Type B pancreatic cell (in vitro differentiated cells): ENCODE data around the gene ACTA2. TPM values are rescaled to one million over a fixed set of nuclear protein-coding genes. Genes with fewer than 3 reads are reported as not detected.

ENCODE experiments used
- DNase-seq: peaks from one replicate; pipeline ENCODE4 v3.0.0; 2021; ENCODE audit warnings: mixed read lengths; ENCODE audit not compliant: unreplicated experiment; ENCODE audit errors: extremely low spot score
- H3K27ac Mint-ChIP-seq: 2 replicates; pipeline ENCODE4 v1.8.0; 2021; ENCODE audit warnings: mild to moderate bottlenecking, mixed read lengths
- H3K27me3 Mint-ChIP-seq: 2 replicates; pipeline ENCODE4 v1.8.0; 2021; ENCODE audit warnings: mixed read lengths
- H3K36me3 Mint-ChIP-seq: 2 replicates; pipeline ENCODE4 v1.8.0; 2021; ENCODE audit warnings: mixed read lengths
- H3K4me1 Mint-ChIP-seq: one replicate; pipeline ENCODE4 v1.8.0; 2021; ENCODE audit warnings: mixed read lengths; ENCODE audit not compliant: unreplicated experiment
- H3K4me3 Mint-ChIP-seq: 2 replicates; pipeline ENCODE4 v1.8.0; 2021; ENCODE audit warnings: mild to moderate bottlenecking, mixed read lengths
- H3K9me3 Mint-ChIP-seq: 2 replicates; pipeline ENCODE4 v1.8.0; 2021; ENCODE audit warnings: mixed read lengths
- total RNA-seq: library from RNA; stranded (reverse); gene quantifications from 2 replicates; pipeline ENCODE4 v1.2.1, GENCODE V29; 2021; ENCODE audit warnings: low replicate concordance
- TF ChIP-seq, protein P1 (sequence below): fragments of 200-600 bp; sonication (generic); conservative IDR thresholded peaks from 2 replicates; pipeline ENCODE4 v1.5.0; 2021; ENCODE audit warnings: antibody characterized with exemption, mild to moderate bottlenecking

The ACTA2 gene
- total RNA-seq, 1 donor from 2014 or later: 76.5 TPM

GRCh38 chr10:88990384-88991160 is 38.0 kb upstream of the ACTA2 start, which contains the start of gene FAS:
Gene FAS (plus strand): TSS chr10:88990798. CDS start chr10:88990877, 79 bp downstream.
- TF ChIP-seq, protein P1, sequence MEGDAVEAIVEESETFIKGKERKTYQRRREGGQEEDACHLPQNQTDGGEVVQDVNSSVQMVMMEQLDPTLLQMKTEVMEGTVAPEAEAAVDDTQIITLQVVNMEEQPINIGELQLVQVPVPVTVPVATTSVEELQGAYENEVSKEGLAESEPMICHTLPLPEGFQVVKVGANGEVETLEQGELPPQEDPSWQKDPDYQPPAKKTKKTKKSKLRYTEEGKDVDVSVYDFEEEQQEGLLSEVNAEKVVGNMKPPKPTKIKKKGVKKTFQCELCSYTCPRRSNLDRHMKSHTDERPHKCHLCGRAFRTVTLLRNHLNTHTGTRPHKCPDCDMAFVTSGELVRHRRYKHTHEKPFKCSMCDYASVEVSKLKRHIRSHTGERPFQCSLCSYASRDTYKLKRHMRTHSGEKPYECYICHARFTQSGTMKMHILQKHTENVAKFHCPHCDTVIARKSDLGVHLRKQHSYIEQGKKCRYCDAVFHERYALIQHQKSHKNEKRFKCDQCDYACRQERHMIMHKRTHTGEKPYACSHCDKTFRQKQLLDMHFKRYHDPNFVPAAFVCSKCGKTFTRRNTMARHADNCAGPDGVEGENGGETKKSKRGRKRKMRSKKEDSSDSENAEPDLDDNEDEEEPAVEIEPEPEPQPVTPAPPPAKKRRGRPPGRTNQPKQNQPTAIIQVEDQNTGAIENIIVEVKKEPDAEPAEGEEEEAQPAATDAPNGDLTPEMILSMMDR: no peak
- H3K4me1 Mint-ChIP-seq: peaks cover 26% of the 10 kb centered on the region
- no peaks in the 10 kb centered on the region for H3K9me3 Mint-ChIP-seq
- H3K4me3 Mint-ChIP-seq: peak within 1 kb of the TSS; percentile 98
- peak within 1 kb of the TSS; percentile 90 for H3K27ac Mint-ChIP-seq
- H3K36me3 Mint-ChIP-seq: no peaks in the 10 kb centered on the region
- H3K27me3 Mint-ChIP-seq: peaks cover 17% of the 10 kb centered on the region
- DNase-seq: peak; percentile 70

- Mint-ChIP-seq H3K4me3 (peak overlapping the region; percentile 98), H3K36me3 (no peaks in the 10 kb centered on the region), H3K27ac (peak overlapping the region; percentile 90), H3K9me3 (no peaks in the 10 kb centered on the region), H3K27me3 (peaks cover 17% of the 10 kb centered on the region), H3K4me1 (peaks cover 26% of the 10 kb centered on the region)
- TF ChIP-seq, protein P1: no peak
- no peak for DNase-seq
Measured at GRCh38 chr10:88989824-88990383, 37.3 kb upstream of the ACTA2 start.

GRCh38 chr10:88989423-88989822 is 36.9 kb upstream of the ACTA2 start:
- TF ChIP-seq, protein P1: no peak
- no peak for DNase-seq
- Mint-ChIP-seq H3K27me3 (peaks cover 17% of the 10 kb centered on the region), H3K9me3 (no peaks in the 10 kb centered on the region), H3K4me1 (peaks cover 26% of the 10 kb centered on the region), H3K4me3 (peak overlapping the region; percentile 98), H3K27ac (no peak overlapping the region), H3K36me3 (no peaks in the 10 kb centered on the region)

- Mint-ChIP-seq H3K4me1 (peaks cover 28% of the 10 kb centered on the region), H3K27ac (no peak overlapping the region), H3K27me3 (peaks cover 17% of the 10 kb centered on the region), H3K9me3 (no peaks in the 10 kb centered on the region), H3K4me3 (no peak overlapping the region), H3K36me3 (no peaks in the 10 kb centered on the region)
- no peak for DNase-seq
- TF ChIP-seq, protein P1: no peak
Measured at GRCh38 chr10:88987840-88988239, 35.3 kb upstream of the ACTA2 start.

DNA sequence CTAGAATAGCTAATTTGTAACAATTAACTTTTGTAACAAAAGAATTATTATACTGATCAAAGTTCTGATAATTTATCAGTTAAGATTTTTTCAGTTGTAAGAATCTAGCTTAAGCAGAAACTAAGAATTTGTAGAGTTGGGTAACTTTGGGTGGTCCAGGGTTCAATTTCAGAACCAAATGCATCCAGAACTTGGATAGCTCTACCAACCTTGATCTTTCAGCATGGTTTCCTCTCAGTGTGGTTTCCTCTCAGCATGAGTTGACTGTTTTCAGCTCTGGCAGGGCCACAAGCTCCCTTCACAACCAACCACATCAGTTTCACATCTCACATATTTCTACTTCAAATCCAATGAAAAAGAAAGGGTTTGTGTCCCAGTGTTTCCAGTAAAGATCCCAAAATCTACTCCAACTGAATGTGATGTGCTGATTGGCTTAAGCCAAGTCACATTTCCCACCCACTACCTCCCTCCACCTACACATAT is 34.7 kb upstream of the ACTA2 start:
- H3K4me1 Mint-ChIP-seq: peaks cover 26% of the 10 kb centered on the region
- no peaks in the 10 kb centered on the region for H3K36me3 Mint-ChIP-seq
- H3K9me3 Mint-ChIP-seq: no peaks in the 10 kb centered on the region
- TF ChIP-seq, protein P1: no peak
- H3K27ac Mint-ChIP-seq: no peak overlapping the region
- no peak overlapping the region for H3K4me3 Mint-ChIP-seq
- no peak for DNase-seq
- H3K27me3 Mint-ChIP-seq: peaks cover 17% of the 10 kb centered on the region
